Duodenal mucosa (tissue), 2 donors: Measurements from ENCODE around the gene MLH3.

Experiments used
- H3K27ac ChIP-seq: one replicate; pipeline ENCODE4 v1.7.0; 2013; ENCODE audit warnings: low read depth, low read length
- H3K27me3 ChIP-seq, 2 donors: one replicate each; pipeline ENCODE4 v1.7.0; 2013; ENCODE audit warnings: low read length in 2 of 2, control low read depth in 1 of 2; ENCODE audit not compliant: insufficient read depth in 2 of 2, control insufficient read depth in 1 of 2
- H3K36me3 ChIP-seq, 2 donors: one replicate each; pipeline ENCODE4 v1.7.0; 2013; ENCODE audit warnings: low read length in 2 of 2, control low read depth in 1 of 2; ENCODE audit not compliant: insufficient read depth in 2 of 2, control insufficient read depth in 1 of 2
- H3K4me1 ChIP-seq, 2 donors: one replicate each; pipeline ENCODE4 v1.7.0; 2013; ENCODE audit warnings: low read length in 2 of 2, control low read depth in 1 of 2; ENCODE audit not compliant: insufficient read depth in 2 of 2, control insufficient read depth in 1 of 2
- H3K4me3 ChIP-seq, 2 donors: one replicate each; pipeline ENCODE4 v1.7.0; 2013; ENCODE audit warnings: low read length in 2 of 2, low read depth in 1 of 2
- H3K9ac ChIP-seq, 2 donors: one replicate each; pipeline ENCODE4 v1.7.0; 2013; ENCODE audit warnings: low read length in 2 of 2, low read depth in 1 of 2
- H3K9me3 ChIP-seq, 2 donors: one replicate each; pipeline ENCODE4 v1.7.0; 2013; ENCODE audit warnings: low read length in 2 of 2, control low read depth in 1 of 2; ENCODE audit not compliant: control insufficient read depth in 1 of 2

MLH3 gene

DNA sequence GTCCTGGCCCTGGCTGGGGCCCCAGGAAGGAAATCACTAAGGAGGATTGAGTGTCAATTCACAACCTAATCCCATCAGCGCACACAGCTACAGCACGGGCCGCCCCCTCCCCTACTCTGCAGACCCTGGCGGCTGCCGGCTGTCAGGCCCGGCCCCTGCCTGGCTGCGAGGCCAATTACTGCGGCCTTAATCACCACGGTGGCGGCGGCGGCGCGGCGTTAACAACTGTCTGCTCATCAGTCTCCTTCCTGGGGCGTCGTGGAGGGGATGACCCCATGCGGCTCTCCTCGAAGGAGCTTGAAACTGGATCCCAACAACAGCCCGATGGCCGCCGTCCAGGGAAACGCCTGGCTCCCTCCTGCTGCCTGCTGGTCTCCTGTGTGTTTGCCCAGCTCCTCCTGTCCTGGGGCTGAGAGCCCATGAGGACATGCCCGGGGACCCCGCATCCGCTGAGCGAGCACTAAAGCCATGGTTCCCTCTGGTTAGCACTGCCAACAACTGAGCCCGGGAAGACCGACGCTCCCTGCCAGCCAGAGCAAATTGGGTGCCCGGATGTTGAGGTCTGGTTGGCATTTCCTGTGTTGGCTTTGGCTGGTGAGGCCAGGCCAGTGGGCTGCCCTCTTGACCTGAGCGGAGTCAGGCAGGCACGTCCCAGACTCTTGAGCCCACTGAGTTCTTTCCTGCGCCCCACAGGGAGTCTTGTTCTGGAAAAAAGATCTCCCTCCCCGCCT lies 70.4 kb downstream of the MLH3 start:
- Histone ChIP-seq H3K4me3 (no peak overlapping the region), H3K36me3 (no peaks in the 10 kb centered on the region), H3K9ac (no peak overlapping the region), H3K27me3 (no peaks in the 10 kb centered on the region), H3K4me1 (peaks cover 0 to 4% of the 10 kb centered on the region in 2 donors), H3K9me3 (no peaks in the 10 kb centered on the region), H3K27ac (no peak overlapping the region)

DNA sequence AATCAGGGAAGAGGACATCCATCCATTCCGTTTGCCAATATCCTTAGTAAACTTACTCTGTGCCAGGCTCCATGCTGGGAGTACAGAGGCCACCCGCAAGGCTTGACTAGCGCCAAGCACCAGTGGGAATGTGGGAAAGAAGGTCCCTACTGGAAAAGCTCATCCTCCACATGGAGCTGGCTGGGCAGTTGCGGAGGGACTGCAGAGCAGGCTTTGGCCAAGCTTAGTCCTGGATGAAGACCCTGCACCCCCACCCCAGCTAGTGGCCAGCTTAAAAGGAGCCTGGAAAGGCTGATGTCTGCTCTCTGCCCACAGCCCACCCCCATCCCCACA lies 70.9 kb downstream of the MLH3 start:
- Histone ChIP-seq H3K4me1 (peaks cover 0 to 4% of the 10 kb centered on the region in 2 donors), H3K4me3 (no peak overlapping the region), H3K9me3 (no peaks in the 10 kb centered on the region), H3K9ac (no peak overlapping the region), H3K27ac (no peak overlapping the region), H3K27me3 (no peaks in the 10 kb centered on the region), H3K36me3 (no peaks in the 10 kb centered on the region)

DNA sequence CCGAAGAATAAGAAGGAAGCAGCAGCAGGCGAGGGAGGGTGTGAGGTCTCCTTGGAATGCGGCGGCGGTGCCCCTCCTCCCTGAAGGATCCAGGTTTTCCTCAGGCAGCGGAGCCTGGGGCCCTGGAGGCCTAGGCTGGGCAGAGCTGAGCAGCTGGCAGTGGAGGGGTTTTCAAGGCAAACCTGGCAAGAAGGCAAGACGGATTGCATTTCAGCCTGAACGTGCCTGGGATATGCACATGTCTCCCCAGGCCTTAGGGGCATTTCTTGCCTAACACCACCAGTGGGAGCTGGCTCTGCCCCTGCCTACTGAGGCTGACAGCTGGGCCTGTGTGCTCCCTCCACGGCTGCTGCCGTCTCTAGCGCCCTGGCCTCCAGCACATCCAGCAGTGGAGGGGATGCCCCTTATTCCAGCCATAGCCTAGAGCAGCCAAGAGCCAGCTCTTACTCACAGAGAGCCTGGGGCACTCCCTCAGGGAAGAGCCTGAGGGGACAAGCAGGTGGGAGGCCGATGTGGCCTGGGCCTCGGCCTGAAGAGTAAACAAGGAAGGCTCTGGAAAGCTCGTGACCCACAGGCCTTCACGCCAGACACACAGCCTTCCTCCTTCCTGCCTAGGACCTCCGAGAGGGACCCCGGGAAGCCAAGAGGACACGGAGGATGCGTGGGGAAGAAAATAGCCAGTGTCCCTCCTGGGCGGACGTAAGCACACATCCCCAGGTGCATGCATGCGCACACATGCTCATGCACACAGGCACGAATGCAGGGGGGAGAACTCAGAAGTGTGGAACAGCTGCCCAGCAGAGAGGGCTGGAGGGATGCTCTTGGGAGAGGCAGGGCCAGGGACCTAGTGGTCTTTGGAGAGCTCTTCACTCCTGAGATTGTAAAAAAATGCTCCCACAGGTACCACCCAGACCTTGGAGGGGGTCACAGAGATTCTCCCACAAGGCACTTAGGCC lies 71.5 kb downstream of the MLH3 start:
- Histone ChIP-seq H3K27me3 (no peaks in the 10 kb centered on the region), H3K4me3 (no peak overlapping the region), H3K27ac (no peak overlapping the region), H3K4me1 (peaks cover 0 to 4% of the 10 kb centered on the region in 2 donors), H3K9ac (no peak overlapping the region), H3K9me3 (no peaks in the 10 kb centered on the region), H3K36me3 (no peaks in the 10 kb centered on the region)

GRCh38 chr14:74979029-74979428 lies 72.2 kb downstream of the MLH3 start:
- no peaks in the 10 kb centered on the region for H3K36me3 ChIP-seq
- no peak overlapping the region for H3K9ac ChIP-seq
- H3K4me1 ChIP-seq = peaks cover 3 to 7% of the 10 kb centered on the region in 2 donors
- no peak overlapping the region for H3K4me3 ChIP-seq
- H3K27me3 ChIP-seq = no peaks in the 10 kb centered on the region
- H3K27ac ChIP-seq = no peak overlapping the region
- H3K9me3 ChIP-seq = no peaks in the 10 kb centered on the region

DNA sequence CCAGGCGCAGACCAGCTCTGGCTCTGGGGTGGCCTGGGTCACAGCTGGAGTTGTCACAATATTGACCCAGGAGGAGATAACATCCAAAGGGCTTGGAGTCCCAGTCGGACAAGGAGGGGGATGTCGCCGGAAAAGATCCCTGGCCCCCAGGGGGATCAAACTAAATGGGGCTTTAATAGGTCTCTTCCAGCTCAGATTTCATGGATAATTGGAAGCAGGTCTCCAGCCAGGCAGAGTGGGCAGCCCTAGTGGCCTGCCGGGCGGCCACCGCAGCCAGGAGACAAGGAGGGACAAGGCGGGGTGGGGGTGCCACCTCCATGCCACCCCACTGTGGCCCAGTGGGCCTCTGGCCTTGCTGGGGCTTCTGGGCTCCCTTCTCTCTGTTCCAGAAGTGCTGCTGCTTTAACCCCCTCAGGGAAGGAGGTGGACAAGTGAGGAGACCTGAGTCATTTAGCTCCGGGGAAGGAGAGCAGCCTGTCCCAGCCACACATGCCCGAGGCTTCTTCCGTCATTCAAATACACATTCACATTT lies 72.8 kb downstream of the MLH3 start:
- Histone ChIP-seq H3K9ac (no peak overlapping the region), H3K4me3 (no peak overlapping the region), H3K27ac (no peak overlapping the region), H3K36me3 (no peaks in the 10 kb centered on the region), H3K9me3 (no peaks in the 10 kb centered on the region), H3K4me1 (peaks cover 8 to 11% of the 10 kb centered on the region in 2 donors), H3K27me3 (no peaks in the 10 kb centered on the region)

DNA sequence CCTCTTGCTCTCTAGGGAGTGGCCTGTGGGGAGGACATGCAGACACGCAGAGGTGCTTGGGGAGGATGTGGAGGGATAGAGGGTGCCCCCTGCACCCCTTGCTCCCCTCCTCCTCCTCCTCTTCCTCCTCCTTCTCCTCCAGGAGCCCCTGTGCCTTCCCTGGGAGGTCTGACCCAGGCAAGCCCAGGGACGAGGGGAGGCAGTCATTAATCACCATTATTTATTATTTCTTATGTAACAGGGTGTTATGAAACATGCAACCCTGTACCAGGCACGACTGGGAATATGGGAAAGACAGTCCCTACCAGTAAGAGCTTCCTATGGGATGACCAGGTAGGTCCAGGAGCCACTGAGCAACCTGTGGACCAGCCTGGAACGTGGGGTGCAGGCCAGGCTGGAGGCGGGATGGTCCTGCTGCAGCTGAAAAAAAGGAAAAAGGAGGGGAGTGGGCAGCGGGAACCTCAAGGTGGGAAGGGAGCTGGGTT lies 73.3 kb downstream of the MLH3 start:
- H3K9ac ChIP-seq = no peak overlapping the region
- H3K9me3 ChIP-seq = no peaks in the 10 kb centered on the region
- no peaks in the 10 kb centered on the region for H3K27me3 ChIP-seq
- no peak overlapping the region for H3K27ac ChIP-seq
- no peak overlapping the region for H3K4me3 ChIP-seq
- H3K36me3 ChIP-seq = no peaks in the 10 kb centered on the region
- H3K4me1 ChIP-seq = peaks cover 10 to 17% of the 10 kb centered on the region in 2 donors

GRCh38 chr14:74977164-74977900 lies 73.9 kb downstream of the MLH3 start:
- no peak overlapping the region for H3K9ac ChIP-seq
- H3K27me3 ChIP-seq = no peaks in the 10 kb centered on the region
- H3K9me3 ChIP-seq = no peaks in the 10 kb centered on the region
- peaks cover 10 to 20% of the 10 kb centered on the region in 2 donors for H3K4me1 ChIP-seq
- no peak overlapping the region for H3K27ac ChIP-seq
- no peaks in the 10 kb centered on the region for H3K36me3 ChIP-seq
- no peak overlapping the region for H3K4me3 ChIP-seq

- Histone ChIP-seq H3K36me3 (no peaks in the 10 kb centered on the region), H3K9ac (no peak overlapping the region), H3K27ac (no peak overlapping the region), H3K27me3 (no peaks in the 10 kb centered on the region), H3K4me3 (no peak overlapping the region), H3K4me1 (peaks cover 10 to 20% of the 10 kb centered on the region in 2 donors), H3K9me3 (no peaks in the 10 kb centered on the region)
These were observed 74.8 kb downstream of the MLH3 start for GRCh38 chr14:74976264-74977113.

DNA sequence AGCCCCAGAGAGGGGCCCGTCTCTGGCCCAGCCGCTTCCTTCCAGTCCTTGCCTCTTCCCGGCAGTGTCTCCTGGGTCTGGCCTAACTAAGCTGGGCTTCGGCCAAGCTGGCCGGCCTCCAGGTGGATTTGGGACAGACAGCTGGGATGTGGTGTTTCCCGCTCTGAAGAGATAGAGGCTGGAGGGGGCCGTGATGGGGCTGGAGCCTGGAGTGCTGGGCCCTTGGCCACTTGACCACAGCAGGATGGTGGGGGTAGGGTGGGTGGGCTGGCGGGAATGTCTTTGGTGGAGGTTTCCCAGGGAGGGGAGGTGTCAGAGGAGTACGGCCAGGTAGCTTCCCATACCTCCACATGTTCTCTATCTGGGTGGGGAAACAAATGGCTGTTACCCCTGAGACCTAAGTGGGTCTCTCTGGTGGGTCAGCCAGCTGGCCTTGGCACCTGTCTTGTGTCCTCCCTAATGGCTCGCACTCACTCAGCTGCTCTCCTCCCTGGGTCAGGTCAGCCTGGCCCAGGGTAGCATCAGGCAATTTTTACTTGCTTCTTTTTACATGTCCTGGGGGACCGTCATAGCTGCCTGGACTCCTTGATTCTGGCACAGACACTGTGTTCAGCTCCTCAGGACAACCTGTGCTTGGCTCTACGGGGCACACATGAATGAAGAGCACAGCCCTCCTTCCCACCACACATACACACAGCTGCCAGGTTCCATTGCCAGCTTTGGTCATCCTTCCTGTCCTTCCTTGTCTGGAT lies 76.0 kb downstream of the MLH3 start:
- H3K4me1 ChIP-seq = peaks cover 10 to 15% of the 10 kb centered on the region in 2 donors
- H3K27me3 ChIP-seq = no peaks in the 10 kb centered on the region
- no peaks in the 10 kb centered on the region for H3K9me3 ChIP-seq
- H3K9ac ChIP-seq = no peak overlapping the region
- H3K36me3 ChIP-seq = no peaks in the 10 kb centered on the region
- H3K4me3 ChIP-seq = no peak overlapping the region
- no peak overlapping the region for H3K27ac ChIP-seq
